Transverse colon (tissue), 4 donors: ENCODE results near the gene HMCN1.

Experiments used
- EP300 ChIP-seq: sonication (generic); formaldehyde crosslinking; IDR thresholded peaks from one replicate; pipeline ENCODE4 v1.6.1; 2017; ENCODE audit warnings: antibody characterized with exemption, low read depth
- POLR2A ChIP-seq: fragments of 450-650 bp; IDR thresholded peaks from one replicate; pipeline ENCODE4 v1.6.1; 2016; ENCODE audit warnings: antibody characterized with exemption, mild to moderate bottlenecking, moderate library complexity
- POLR2AphosphoS5 ChIP-seq, 3 donors: sonication (generic); formaldehyde crosslinking; IDR thresholded peaks; one replicate each; pipeline ENCODE4 v1.6.1; 2016; ENCODE audit warnings: antibody characterized with exemption in 3 of 3
- TF ChIP-seq, protein P1 (sequence below), 5 experiments: fragments of 200-600 bp in 3 of 5; fragments of 450-650 bp in 2 of 5; sonication (generic) in 3 of 5; IDR thresholded peaks; 1 replicate in 2 of 5; 2 replicates in 3 of 5; pipeline ENCODE4 v1.5.1; 2016 to 2017; ENCODE audit warnings: antibody characterized with exemption in 5 of 5, inconsistent platforms in 3 of 5, mild to moderate bottlenecking in 2 of 5, moderate library complexity in 1 of 5

DNA sequence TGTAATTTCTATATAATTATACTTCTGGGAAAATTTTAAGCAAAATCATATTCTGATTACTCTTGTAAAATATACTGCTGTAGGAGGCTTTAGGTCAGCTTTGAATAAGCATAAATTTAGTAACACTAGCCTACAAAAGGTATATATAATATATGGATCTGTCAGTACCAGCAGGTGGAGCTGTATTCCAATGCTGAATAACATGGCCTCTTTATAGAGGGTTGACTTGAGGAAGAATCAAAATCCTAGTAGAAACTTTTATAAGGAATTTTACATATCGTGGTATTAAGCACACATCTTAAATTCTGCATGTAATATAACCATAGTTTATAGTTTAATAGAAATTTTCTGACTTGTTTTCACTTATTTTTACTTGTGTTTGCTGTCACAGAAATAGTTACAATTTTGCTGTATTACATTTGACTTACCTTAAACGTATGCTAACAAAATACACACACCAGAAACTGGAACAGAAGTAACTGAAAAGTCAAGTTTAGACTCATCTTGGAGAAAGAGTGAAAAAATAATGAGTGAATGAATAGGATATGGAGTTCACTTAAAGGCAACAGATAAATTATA, 79.3 kb downstream of the HMCN1 start:
- no peak for TF ChIP-seq POLR2A
- TF ChIP-seq, protein P1, sequence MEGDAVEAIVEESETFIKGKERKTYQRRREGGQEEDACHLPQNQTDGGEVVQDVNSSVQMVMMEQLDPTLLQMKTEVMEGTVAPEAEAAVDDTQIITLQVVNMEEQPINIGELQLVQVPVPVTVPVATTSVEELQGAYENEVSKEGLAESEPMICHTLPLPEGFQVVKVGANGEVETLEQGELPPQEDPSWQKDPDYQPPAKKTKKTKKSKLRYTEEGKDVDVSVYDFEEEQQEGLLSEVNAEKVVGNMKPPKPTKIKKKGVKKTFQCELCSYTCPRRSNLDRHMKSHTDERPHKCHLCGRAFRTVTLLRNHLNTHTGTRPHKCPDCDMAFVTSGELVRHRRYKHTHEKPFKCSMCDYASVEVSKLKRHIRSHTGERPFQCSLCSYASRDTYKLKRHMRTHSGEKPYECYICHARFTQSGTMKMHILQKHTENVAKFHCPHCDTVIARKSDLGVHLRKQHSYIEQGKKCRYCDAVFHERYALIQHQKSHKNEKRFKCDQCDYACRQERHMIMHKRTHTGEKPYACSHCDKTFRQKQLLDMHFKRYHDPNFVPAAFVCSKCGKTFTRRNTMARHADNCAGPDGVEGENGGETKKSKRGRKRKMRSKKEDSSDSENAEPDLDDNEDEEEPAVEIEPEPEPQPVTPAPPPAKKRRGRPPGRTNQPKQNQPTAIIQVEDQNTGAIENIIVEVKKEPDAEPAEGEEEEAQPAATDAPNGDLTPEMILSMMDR (IDR thresholded peaks at IDR 0.05), result peak; percentile 49 to 61 (median 54)
- no peak for TF ChIP-seq EP300
- no peak for TF ChIP-seq POLR2AphosphoS5 (IDR thresholded peaks at IDR 0.05)
